Measurements from ENCODE around the gene FKRP.

DNA sequence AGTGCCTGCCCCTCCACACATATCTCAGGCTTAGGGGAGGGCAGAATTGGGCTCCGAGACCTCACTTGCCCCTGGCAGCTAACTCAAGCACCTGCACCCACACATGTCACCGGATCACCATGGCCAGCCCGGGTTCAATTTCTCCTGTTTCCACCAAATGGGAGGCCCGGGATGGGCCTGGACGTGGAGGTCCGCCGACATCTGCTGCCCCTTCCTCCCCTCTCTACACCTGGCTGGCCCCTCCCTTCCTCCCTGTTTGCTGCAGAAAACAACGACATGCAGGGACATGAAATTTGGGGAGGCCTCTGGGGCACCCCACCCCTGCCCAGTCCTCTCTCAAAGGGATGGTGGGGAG is 30.3 kb upstream of the FKRP start:
- TF ChIP-seq EGR1 (IDR thresholded peaks at IDR 0.05) = no peak
- no peak for TF ChIP-seq EP300 (IDR thresholded peaks at IDR 0.05; ENCODE audit: borderline replicate concordance)
- TF ChIP-seq NFIC (IDR thresholded peaks at IDR 0.05) = no peak
- no peak for TF ChIP-seq TAF1 (IDR thresholded peaks at IDR 0.05; ENCODE audit: low read depth)
